ENCODE results near the gene GBX2. TPM values are rescaled to one million over a fixed set of nuclear protein-coding genes. Genes with fewer than 3 reads are reported as not detected.

GBX2 gene
- total and polyA plus RNA-seq, 2 donors (not counting 1 experiment from before 2014, with no cell fraction given): not detected

- H3K9ac ChIP-seq (ENCODE audit: low read length): no peak overlapping the region
- ChIA-PET POLR2A (no interaction called here), CTCF (no interaction called here)
- Mint-ChIP-seq H3K4me1 (peaks cover 4% of the 10 kb centered on the region), H3K9me3 (ENCODE audit: insufficient read depth) (no peaks in the 10 kb centered on the region), H3K27ac (no peak overlapping the region), H3K27me3 (peaks cover 60% of the 10 kb centered on the region), H3K4me3 (no peak overlapping the region)
- no peak for TF ChIP-seq EZH2 (IDR thresholded peaks at IDR 0.05; ENCODE audit: borderline replicate concordance, insufficient read depth, low read depth, low read length, poor library complexity, severe bottlenecking)
- WGBS (ENCODE audit: insufficient coverage): no CpG with 5 or more reads among the region's 12 CpGs
- intact Hi-C loops (cut with micrococcal nuclease): no loop called here
- no peak overlapping the region for H3K4me2 ChIP-seq (replicated peaks; ENCODE audit: low read depth, low read length, poor library complexity, severe bottlenecking)
- H2AFZ ChIP-seq (ENCODE audit: insufficient read depth, low read depth, low read length, poor library complexity, severe bottlenecking): no peak overlapping the region
- no peaks in the 10 kb centered on the region for H3K36me3 ChIP-seq (replicated peaks in 1 of 2; ENCODE audit: control extremely low read depth in 1 of 2, control insufficient read depth in 1 of 2, extremely low read depth in 1 of 2, insufficient read depth in 2 of 2, low read length in 1 of 2)
- ATAC-seq (ENCODE audit: low read depth): no peak
- H3K9me3 ChIP-seq (ENCODE audit: control extremely low read depth in 1 of 3, control insufficient read depth in 2 of 3, insufficient read depth in 1 of 3, low read length in 2 of 3): peaks cover 0 to 33% (median 1%) of the 10 kb centered on the region in 3 donors
- peaks cover 0 to 61% (median 29%) of the 10 kb centered on the region in 4 experiments for H3K27me3 ChIP-seq (replicated peaks in 1 of 4; ENCODE audit: control extremely low read depth in 1 of 4, control insufficient read depth in 3 of 4, insufficient read depth in 4 of 4, low read length in 3 of 4)
- H3K27ac ChIP-seq (ENCODE audit: low read length in 2 of 2): no peak overlapping the region
- H4K20me1 ChIP-seq (ENCODE audit: control insufficient read depth, insufficient read depth, low read length, poor library complexity, severe bottlenecking): no peaks in the 10 kb centered on the region
- no peak overlapping the region for H3K4me3 ChIP-seq (ENCODE audit: control extremely low read depth in 1 of 5, extremely low read depth in 1 of 5, insufficient read depth in 1 of 5, low read depth in 2 of 5, low read length in 4 of 5)
- H3K79me2 ChIP-seq (ENCODE audit: control insufficient read depth, insufficient read depth, low read length): no peaks in the 10 kb centered on the region
- no peak for DNase-seq
- H3K4me1 ChIP-seq (ENCODE audit: control insufficient read depth in 2 of 2, insufficient read depth in 2 of 2, low read length in 2 of 2): peaks cover 3 to 6% of the 10 kb centered on the region in 2 donors
Observed at GRCh38 chr2:236180076-236180816, 12.1 kb upstream of the GBX2 start.

- Histone ChIP-seq H3K79me2 (ENCODE audit: control insufficient read depth, insufficient read depth, low read length) (no peaks in the 10 kb centered on the region), H3K4me2 (replicated peaks; ENCODE audit: low read depth, low read length, poor library complexity, severe bottlenecking) (no peak overlapping the region), H3K36me3 (replicated peaks in 1 of 2; ENCODE audit: control extremely low read depth in 1 of 2, control insufficient read depth in 1 of 2, extremely low read depth in 1 of 2, insufficient read depth in 2 of 2, low read length in 1 of 2) (no peaks in the 10 kb centered on the region), H3K9me3 (ENCODE audit: control extremely low read depth in 1 of 3, control insufficient read depth in 2 of 3, insufficient read depth in 1 of 3, low read length in 2 of 3) (peaks cover 0 to 26% (median 1%) of the 10 kb centered on the region in 3 donors), H3K4me1 (ENCODE audit: control insufficient read depth in 2 of 2, insufficient read depth in 2 of 2, low read length in 2 of 2) (peaks cover 3 to 6% of the 10 kb centered on the region in 2 donors), H2AFZ (ENCODE audit: insufficient read depth, low read depth, low read length, poor library complexity, severe bottlenecking) (no peak overlapping the region), H3K9ac (ENCODE audit: low read length) (no peak overlapping the region), H3K27ac (ENCODE audit: low read length in 2 of 2) (no peak overlapping the region), H3K27me3 (replicated peaks in 1 of 4; ENCODE audit: control extremely low read depth in 1 of 4, control insufficient read depth in 3 of 4, insufficient read depth in 4 of 4, low read length in 3 of 4) (peaks cover 0 to 63% (median 29%) of the 10 kb centered on the region in 4 experiments), H4K20me1 (ENCODE audit: control insufficient read depth, insufficient read depth, low read length, poor library complexity, severe bottlenecking) (no peaks in the 10 kb centered on the region), H3K4me3 (ENCODE audit: control extremely low read depth in 1 of 5, extremely low read depth in 1 of 5, insufficient read depth in 1 of 5, low read depth in 2 of 5, low read length in 4 of 5) (no peak overlapping the region)
- CTCF ChIA-PET: no interaction called here
- H3K4me3 Mint-ChIP-seq: no peak overlapping the region
- H3K27me3 Mint-ChIP-seq: peaks cover 64% of the 10 kb centered on the region
- H3K27ac Mint-ChIP-seq: peak overlapping the region; percentile 53
- WGBS (ENCODE audit: insufficient coverage): 14% methylated on average over 49 of the region's 59 CpGs
- no peak for ATAC-seq (ENCODE audit: low read depth)
- H3K9me3 Mint-ChIP-seq (ENCODE audit: insufficient read depth): no peaks in the 10 kb centered on the region
- DNase-seq: no peak
- TF ChIP-seq EZH2 (IDR thresholded peaks at IDR 0.05; ENCODE audit: borderline replicate concordance, insufficient read depth, low read depth, low read length, poor library complexity, severe bottlenecking) (no peak), CTCF (IDR thresholded peaks at IDR 0.05) (no peak)
- POLR2A ChIA-PET: no interaction called here
- peaks cover 4% of the 10 kb centered on the region for H3K4me1 Mint-ChIP-seq
- intact Hi-C loops (cut with micrococcal nuclease): no loop called here
Observed at GRCh38 chr2:236179236-236180075, 11.3 kb upstream of the GBX2 start.

All from B cell (primary cell).